Esophagus muscularis mucosa (tissue), 3 donors: ENCODE measurements around the gene UBE2I.
A peak's percentile ranks its signal among the peaks of the same experiment; 100 is the strongest.

Experiments
- EP300 ChIP-seq: sonication (generic); formaldehyde crosslinking; IDR thresholded peaks from one replicate; pipeline ENCODE4 v1.6.1; 2017; ENCODE audit warnings: antibody characterized with exemption
- TF ChIP-seq, protein P1 (sequence below), 3 experiments: fragments of 200-600 bp in 2 of 3; fragments of 450-650 bp in 1 of 3; sonication (generic) in 2 of 3; IDR thresholded peaks; one replicate each; pipeline ENCODE4 v1.5.1; 2017 to 2019; ENCODE audit warnings: antibody characterized with exemption in 3 of 3, mild to moderate bottlenecking in 2 of 3, moderate library complexity in 1 of 3

DNA sequence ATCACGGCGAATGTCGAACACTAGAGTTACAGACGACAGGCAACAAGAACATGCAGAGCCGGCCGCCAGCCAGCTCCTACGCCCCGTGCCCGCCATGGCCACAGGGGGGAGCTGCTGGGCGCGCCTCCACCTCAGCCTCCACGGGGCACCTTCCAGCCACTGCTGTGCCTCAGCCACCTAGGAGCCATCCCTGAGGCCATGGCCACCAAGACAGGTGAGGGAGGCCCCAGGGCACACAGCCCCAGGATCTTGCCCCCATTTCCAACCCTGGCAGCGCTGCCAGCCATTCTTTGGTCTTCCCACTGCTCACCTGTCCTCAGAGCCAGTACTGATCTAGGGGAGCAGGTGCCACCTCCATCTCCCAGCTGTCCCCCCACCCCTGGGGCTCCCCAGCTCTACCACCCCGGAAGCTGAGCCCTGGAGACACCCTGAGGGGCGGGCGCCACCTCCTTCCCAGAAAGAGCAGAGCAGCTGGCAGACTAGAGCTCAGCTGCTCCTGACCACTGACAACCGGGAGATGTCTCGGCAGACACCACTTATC is 54.1 kb downstream of the UBE2I start:
- TF ChIP-seq, protein P1, sequence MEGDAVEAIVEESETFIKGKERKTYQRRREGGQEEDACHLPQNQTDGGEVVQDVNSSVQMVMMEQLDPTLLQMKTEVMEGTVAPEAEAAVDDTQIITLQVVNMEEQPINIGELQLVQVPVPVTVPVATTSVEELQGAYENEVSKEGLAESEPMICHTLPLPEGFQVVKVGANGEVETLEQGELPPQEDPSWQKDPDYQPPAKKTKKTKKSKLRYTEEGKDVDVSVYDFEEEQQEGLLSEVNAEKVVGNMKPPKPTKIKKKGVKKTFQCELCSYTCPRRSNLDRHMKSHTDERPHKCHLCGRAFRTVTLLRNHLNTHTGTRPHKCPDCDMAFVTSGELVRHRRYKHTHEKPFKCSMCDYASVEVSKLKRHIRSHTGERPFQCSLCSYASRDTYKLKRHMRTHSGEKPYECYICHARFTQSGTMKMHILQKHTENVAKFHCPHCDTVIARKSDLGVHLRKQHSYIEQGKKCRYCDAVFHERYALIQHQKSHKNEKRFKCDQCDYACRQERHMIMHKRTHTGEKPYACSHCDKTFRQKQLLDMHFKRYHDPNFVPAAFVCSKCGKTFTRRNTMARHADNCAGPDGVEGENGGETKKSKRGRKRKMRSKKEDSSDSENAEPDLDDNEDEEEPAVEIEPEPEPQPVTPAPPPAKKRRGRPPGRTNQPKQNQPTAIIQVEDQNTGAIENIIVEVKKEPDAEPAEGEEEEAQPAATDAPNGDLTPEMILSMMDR (IDR thresholded peaks at IDR 0.05): peak; percentile 55 to 76 (median 65)
- TF ChIP-seq EP300: no peak
